NCI-H1436 treated with DMSO at 0.1 percent for 48 hours (cell line): ENCODE results near the gene ARHGAP32.

Experiments used
- DNase-seq: peaks from one replicate; lab custom pipeline; 2025; lab: John Stamatoyannopoulos, UW

The ARHGAP32 gene

DNA sequence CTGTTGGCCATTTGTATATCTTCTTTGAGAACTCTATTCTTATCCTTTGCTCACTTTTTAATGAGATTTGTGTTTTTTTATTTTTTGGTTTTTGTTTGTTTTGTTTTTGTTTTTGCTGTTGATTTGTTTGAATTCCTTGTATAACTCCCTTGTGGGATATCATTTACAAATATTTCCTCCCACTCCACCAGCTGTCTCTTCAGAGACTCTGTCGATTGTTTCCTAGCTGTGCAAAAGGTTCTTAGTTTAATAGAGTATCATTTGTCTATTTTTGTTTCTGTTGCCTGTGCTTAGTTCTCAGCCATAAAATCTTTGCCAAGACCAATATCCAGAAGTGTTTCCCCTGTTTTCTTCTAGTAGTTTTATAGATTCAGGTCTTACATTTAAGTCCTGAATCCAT, 82.4 kb downstream of the ARHGAP32 start:
- no peak for DNase-seq

DNA sequence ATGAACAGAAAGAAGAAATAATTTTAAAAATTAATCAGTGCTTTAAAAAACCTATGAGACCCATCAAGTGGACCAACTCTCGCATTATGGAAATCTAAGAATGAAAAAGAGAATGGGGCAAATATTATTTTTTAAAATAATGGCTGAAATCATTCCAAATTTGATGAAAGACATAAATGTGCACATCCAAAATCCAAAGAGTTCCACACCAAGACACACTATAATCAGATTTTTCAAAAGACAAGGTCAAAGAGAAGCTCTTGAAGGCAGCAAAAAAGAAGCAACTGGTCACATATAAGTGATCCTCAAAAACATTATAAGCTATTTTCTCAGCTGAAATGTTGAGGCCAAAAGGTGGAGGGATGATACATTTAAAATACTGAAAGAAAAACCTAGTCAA, 85.3 kb downstream of the ARHGAP32 start:
- no peak for DNase-seq

DNA sequence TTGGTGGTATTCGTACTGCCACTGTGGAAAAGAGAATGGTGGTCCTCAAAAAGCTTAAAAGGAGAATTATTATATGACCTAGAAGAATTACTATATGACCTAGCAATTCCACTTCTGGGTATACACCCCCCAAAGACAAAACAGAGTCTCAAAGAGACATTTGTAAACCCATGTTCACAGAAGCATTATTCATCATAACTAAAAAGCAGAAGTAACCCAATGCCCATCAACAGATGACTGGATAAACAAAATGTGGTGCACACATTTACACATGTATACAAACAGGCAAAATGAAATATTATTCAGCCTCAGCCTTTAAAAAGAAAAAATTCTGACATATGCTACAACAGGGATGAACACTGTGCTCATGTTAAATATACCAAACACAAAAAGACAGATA, 89.4 kb downstream of the ARHGAP32 start:
- no peak for DNase-seq

DNA sequence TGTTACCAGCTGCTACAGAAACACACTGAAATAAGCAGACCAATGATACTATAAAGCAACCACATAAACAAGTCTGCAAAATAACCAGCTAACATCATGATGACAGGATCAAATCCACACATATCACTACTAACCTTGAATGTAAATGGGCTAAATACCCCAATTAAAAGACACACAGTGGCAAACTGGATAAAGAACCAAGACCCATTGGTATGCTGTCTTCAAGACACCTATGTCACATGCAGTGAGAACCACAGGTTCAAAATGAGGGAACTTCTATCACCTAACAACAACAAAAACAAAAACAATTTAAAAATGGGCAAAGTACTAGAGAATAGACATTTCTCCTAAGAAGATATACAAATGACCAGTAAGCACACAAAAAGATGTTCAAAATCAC, 89.9 kb downstream of the ARHGAP32 start:
- DNase-seq = no peak

DNA sequence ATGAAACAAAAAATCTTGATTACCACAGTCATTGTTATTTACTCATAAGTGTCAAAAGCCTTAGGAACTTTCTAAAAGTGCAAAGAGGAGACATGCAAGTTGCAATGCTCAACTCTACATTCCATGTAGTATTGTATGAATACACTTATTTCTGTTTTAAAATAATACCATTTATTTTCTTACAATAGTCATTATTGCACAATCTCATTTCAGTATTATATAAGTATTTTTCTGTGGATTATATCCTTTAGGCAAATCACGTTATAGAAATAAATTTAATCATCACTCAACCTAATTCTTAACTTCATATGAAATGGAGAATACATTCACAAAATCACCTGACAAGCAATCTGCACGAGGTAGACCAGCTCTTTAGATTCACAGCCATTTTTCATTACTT, 98.8 kb downstream of the ARHGAP32 start:
- DNase-seq = no peak

DNA sequence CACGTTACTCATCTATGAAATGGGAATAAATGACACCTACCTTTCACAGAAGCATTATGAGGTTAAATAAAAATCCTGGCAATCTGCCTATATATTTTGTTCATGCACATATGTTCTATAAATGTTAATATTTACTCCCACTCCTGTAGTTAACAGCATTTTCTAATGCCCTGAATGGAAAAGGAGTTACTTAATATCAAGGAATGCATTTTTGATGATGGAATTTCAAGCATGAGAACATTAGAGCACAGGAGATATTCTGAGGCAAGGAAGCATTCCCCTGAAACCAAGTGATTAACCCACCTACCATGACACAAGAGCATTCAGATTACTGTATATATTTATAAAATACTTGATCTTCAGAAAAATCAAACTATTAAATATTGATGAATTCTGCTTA, 102.1 kb downstream of the ARHGAP32 start:
- DNase-seq = no peak

DNA sequence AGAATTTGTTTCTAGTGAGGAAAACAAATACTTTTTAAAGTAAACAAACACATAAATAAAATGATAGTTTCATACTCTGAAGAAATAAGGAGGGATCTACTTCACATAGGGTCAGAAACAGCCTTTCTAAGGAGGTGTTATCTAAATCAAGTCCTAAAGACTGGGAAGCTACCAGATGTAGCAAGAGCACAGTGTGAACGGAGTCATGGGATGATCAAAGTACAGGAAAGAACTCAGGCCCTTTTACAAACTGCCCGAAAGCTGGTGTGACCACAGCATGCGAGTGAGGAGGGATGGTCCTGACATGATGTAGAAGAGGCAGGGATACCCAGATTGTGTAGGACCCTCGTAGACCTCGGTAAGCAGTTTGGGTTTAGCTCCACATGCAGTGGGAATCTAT, 102.8 kb downstream of the ARHGAP32 start:
- no peak for DNase-seq

DNA sequence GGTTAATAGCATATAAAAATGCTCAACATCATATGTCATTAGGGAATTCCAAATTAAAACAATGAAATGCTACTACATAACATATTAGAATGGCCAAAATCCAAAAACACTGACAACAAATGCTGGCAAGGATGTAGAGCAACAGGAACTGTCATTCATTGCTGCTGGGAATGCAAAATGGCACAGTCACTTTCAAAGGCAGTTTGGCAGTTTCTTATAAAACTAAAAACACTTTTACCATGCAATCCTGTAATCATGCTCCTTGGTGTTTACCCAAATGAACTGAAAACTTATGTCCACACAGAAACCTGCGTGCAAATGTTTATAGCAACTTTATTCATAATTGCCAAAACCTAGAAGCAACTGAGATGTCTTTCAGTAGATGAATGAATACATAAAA, 105.1 kb downstream of the ARHGAP32 start:
- DNase-seq = no peak

DNA sequence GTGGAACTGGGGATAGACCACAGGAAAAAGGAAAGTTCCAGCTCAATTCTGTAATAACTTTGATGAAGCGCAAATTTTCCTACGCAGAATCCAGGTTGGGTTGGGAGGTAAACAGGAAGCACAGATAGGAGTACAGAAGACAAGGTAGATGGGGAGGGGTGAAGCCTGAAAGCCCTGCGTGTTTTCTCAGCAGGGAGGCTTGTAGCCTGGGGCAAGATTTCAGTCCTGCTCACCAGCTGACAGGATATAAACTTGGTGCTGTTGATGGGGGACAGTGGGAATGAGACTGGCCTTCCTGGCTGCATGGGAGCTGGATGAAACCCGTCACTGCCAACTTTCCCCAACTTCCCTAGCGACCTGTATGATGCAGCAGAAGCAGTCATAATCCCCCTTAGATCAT, 114.9 kb downstream of the ARHGAP32 start:
- no peak for DNase-seq

DNA sequence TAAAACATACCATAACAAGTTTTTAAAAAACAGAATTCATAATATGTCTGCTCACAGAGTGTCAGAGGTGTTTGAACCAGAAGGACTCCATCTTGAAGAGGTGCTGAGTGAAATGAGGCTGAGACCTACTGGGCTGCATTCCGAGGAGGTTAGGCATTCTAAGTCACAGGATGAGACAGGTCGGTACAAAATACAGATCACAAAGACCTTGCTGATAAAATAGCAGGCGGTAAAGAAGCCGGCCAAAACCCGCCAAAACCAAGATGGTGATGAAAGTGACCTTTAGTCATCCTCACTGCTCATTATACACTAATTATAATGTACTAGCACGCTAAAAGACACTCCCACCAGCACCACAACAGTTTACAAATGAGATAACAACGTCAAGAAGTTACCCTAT, 116.4 kb downstream of the ARHGAP32 start:
- DNase-seq = no peak

DNA sequence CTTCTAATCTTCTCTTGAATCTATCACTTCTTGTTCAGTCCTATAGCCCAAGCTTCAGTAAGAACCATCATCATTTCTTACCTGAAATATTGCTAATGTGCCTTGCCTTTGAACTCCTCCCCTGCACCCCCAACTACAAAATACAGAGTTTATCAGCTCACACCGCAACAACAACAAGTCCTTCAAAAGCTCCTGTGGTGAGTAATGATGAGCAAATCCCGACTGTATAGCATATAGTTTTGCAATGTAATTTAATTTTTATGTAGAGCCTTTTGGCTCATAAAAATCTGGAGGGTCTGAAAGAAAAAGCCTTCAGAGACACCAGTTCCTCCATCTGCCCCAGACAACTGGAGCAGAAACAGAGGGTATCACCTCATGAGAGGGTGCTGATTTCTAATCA, 124.7 kb downstream of the ARHGAP32 start:
- DNase-seq = no peak

DNA sequence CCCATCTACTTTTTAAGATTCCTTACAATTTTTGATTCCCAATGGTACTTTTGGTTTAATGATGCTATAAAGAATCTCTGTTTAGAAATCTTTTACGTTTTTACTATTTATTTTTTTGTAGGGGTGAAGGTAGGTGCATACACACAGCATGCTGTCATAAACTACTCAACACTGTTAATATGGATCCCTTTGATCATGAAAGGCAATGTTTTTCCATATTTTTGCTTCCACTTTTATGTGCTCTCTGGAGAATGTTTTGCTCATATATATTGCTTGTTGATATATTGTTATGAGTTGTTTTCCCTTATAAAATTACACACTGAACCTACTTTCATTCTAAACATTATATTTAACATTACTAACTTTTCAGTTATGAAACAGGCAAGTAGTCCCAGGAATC, 125.9 kb downstream of the ARHGAP32 start:
- DNase-seq = no peak

DNA sequence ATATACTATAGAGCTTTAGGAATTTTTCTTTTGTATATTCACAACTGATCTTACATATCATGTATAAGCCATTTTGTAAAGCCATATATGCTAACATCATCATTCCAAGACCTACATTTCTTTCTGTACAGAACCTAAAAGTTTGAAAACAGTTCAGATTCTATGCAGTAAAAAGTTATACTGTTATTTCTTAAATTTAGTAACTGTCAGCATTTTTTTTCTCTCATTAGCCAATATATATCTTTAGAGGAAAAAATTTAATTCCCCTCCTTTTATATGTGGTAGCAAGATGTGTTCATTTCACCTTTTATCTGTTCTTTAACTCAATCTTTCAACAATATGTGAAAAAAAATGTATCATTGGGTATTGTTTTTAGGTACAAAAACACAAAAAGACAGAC, 129.0 kb downstream of the ARHGAP32 start:
- DNase-seq = no peak

DNA sequence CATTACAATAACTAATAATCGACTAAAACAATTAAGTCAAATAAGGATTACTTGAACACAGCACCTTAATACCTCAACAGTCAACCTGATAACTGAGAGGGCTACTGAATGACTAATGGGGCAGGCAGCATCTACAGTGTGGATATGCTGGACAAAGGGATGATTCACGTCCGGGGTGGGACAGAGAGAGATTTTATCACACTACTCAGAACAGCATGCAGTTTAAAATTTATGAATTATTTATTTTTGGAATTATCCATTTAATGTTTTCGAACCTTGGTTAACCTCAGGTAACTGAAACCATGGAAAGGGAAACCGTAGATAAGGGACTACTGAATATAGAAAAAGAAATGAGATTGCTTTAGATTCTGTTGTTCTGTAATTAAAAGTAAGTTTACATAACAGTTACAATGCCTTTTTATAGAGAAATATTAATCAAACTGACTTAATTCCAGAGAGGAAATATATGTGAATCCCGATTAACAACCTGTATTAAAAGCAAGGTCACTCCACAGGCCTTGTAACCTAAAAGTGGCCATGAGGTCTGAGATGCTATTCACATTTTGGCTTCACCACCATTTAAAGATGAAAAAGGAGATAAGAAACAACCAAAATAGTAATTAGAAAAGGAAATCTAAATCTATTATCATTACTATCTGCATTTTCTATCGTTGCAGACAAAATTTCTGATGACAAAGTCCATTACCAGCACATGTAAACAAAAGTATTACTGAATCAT, 130.5 kb downstream of the ARHGAP32 start:
- DNase-seq = no peak

DNA sequence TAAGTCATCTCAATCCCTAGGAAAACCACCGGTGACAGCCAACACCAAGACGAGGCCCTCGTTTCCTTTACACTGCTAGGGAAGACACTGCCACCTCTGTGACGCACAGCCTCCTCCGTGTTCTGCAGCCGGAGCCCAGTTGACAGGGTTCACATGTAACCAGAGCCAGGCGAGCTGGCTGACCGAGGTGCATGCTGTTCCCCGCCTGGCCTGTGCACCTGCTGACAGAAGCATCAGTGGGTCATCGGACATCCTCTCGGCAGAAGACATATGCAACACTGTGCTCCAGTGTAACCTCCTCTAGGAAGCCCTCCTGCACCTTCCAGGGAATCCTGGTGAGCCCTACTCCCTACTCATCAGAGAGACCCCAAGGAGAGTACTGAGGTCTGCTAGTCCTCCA, 135.2 kb downstream of the ARHGAP32 start:
- DNase-seq = no peak

DNA sequence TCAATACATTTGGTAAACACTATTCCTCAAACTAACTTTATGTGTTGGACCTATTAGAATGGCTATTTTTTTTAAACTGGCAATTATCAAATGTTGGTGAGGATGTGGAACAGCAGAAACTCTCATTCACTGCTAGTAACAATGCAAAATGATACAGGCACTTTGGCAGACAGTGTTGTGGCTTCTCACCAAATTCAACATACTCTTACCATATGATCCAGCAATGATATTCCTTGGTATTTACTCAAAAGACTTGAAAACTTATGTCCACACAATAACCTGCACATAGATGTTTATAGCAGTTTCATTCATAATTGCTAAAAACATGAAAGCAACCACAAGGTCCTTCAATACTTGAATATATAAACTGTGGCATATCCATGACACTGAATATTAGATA, 136.9 kb downstream of the ARHGAP32 start:
- DNase-seq = no peak

DNA sequence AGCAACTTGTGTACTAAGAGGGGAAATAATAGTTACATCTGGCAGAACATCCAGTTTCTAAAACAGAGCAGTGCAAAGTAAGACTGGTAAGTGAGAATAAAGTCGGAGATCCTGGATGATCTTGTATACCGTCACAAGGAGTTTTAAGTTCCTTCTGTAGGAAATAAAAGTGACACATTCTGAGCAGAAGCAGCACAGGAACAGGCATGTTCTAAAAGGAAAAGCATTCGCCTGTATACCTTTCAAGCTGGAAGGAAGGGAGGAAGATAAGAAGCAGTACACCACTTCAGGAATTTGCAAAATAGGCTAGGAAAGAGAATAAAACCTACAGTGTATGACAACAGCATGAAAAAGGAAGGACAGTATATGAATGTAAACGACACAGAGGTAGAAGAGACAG, 143.2 kb downstream of the ARHGAP32 start:
- DNase-seq = no peak

DNA sequence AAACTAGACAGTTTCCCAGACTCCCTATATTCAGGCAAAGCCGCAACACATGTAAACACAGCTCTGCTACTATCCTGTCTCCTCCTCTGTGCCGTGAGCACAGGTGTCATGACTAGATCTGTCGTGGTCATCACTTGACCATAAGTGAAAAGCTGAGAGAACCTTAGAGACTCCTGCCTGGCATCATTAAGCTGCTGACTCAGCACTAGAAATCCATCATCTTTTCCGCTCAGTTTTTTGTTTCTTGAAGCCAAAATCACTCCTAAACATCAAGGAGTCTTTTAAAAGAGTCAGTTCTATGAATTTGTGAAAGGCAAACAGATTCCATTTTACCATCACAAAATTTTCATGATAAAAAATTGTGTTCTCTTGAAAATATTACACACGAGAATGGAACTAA, 147.0 kb downstream of the ARHGAP32 start:
- DNase-seq = no peak

DNA sequence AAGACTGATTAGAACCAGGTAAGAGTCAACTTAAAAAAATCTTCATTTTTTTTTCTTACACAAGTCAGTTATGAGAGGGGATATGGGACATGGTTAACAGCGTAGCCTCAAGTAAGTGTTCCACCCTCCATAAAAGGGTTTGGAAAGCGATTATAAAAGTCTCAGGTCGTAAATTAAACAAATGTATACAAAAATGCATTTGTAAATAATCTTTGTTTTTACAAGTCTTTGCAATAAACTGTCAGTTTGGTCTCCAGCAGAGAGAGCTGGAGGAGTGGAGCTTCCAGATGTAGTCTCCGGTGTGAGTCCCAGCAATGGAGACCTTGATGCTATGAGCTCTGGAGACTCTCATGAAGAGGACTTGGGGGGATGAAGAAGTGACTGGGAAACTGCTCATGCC, 149.6 kb downstream of the ARHGAP32 start:
- no peak for DNase-seq

DNA sequence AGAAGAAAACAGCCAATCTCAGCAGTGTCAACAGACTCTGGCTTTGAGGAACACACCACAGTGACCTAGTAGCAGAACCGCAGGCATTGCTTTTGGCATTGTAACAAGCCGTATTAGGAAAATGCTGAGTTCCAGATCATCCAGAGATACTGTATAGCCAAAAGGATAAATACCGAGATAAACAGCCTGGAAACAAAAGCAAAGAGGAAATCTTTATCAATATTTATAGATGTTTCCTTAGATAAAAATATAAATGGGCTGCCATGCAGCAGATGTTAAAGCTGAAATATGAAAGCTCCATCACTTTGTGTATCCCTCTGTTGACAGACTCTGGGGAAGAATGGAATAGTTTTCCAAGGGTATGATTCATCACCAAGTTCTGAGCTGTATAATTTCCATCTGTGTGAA, 150.5 kb downstream of the ARHGAP32 start:
- DNase-seq = no peak

DNA sequence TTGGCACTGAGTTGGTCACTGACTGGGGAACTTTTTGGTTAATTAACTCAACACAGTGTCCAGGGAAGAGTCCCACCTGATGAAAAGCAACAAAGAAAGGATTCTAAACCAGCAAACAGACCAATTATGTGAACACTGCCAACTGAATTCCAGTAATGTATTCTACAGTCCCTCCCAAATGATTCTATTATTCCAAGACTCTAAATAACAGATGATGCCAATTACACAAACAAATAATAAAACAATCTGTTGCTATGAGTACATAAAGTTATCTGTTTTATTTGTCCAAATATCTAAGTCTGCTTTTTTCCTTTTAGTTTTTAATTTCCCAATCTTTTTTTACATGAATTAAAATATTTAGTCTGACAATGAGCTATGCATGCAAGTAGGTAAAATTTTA, 151.2 kb downstream of the ARHGAP32 start:
- DNase-seq = no peak

DNA sequence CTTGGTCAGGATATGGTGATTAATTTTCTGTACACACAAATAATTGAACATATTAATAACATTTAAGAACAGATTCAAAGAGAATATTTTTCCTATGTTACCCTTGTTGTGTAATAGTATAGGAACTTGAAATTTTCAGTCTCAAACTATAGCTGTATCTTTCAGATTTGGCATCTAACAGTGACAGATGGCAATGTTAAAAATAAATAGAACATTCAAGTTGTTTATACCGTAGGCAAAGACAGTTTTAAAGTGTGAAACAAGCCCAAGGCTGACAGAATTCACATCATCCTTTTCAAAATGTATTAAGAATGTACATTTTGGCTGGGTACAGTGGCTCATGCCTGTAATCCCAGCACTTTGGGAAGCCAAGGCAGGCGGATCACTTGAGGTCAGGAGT, 156.9 kb downstream of the ARHGAP32 start:
- no peak for DNase-seq

DNA sequence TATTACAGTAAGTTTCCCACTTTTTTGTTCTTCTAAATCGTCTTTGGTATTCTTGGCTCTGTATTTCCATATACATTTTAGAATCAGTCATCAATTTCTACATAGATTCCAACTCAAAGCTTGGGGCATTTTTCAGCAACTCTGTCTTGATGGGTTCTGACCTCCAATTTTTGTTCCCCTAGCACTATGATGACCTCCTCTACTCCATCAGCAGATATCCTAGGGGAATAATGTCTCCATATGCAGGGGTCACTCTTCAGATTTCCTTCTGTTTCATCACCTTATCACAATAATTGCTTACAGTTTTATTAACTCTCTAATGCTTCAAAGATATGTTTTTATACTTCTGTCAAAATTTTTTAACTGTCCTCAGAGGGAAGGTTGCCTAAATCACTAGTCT, 158.1 kb downstream of the ARHGAP32 start:
- no peak for DNase-seq

DNA sequence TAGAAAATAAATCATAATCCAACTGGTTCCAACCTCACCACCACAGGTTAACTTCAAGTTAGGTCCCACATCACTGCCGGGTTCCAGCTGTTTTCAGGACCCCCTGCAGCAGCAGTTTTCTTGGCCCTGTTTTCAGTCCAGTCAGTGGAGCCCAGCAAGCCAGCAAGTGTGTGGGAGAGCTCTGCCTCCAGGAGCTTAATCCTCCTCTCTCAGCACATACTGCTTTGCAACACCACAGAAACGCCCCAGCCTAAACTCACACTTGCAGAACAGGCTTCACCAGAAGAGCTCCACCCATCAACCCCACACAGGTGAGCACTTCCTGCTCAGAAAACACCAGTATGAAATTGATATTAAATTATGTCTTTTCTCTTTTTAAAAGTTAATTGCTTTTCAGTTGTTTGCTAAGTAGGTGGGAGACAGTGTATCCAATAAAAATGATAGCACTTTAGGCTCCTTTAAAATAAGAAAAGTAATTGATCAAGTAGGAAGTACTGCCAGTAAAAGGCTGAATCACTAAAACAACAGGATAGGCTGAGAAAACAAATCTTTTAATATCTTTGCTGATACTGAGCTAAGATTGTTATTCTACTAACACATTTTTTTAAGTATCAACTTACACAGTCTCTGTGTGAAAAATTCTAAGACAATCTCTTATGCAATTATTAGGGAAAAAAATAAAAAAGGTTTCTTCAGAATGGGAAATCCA, 168.0 kb downstream of the ARHGAP32 start:
- no peak for DNase-seq
